SK-N-SH treated with all-trans-retinoic acid at 6 μM for 48 hours (cell line): Measurements from ENCODE around the gene ZFHX2.

Source experiments
- ATAC-seq: fragments of 200-7000 bp; cut with Tn5 transposase; 3 replicates; pipeline ENCODE4 v1.9.1; 2020; ENCODE audit warnings: mild to moderate bottlenecking, moderate library complexity
- ARNTL ChIP-seq: fragments of 450-650 bp; formaldehyde crosslinking; IDR thresholded peaks from 2 replicates; pipeline ENCODE4 v1.5.0; 2020; ENCODE audit warnings: low read depth, mild to moderate bottlenecking, moderate library complexity, borderline replicate concordance
- BACH2 ChIP-seq: fragments of 250-450 bp; sonication (Bioruptor Pico); IDR thresholded peaks from 2 replicates; pipeline ENCODE4 v1.9.0; 2021; ENCODE audit warnings: mild to moderate bottlenecking, borderline replicate concordance
- CSDC2 ChIP-seq: fragments of 250-450 bp; sonication (Bioruptor Pico); IDR thresholded peaks from 2 replicates; pipeline ENCODE4 v1.5.0; 2020; ENCODE audit warnings: mild to moderate bottlenecking, moderate library complexity
- ESRRG ChIP-seq: fragments of 250-450 bp; sonication (Bioruptor Pico); IDR thresholded peaks from 2 replicates; pipeline ENCODE4 v1.6.1; 2021; ENCODE audit warnings: mild to moderate bottlenecking
- ISL1 ChIP-seq: fragments of 250-450 bp; sonication (Bioruptor Pico); IDR thresholded peaks from 2 replicates; pipeline ENCODE4 v2.1.2; 2022; ENCODE audit warnings: mild to moderate bottlenecking, moderate library complexity
- OSR1 ChIP-seq: fragments of 250-450 bp; sonication (Bioruptor Pico); IDR thresholded peaks from 2 replicates; pipeline ENCODE4 v1.8.0; 2022; ENCODE audit warnings: moderate library complexity, mild to moderate bottlenecking, inconsistent platforms
- POU6F1 ChIP-seq: fragments of 250-450 bp; sonication (Bioruptor Pico); IDR thresholded peaks from 2 replicates; pipeline ENCODE4 v1.8.0; 2021; ENCODE audit warnings: low read depth, mild to moderate bottlenecking, moderate library complexity, borderline replicate concordance
- PPARA ChIP-seq: fragments of 250-450 bp; sonication (Bioruptor Pico); IDR thresholded peaks from 2 replicates; pipeline ENCODE4 v1.5.0; 2020; ENCODE audit warnings: mild to moderate bottlenecking, borderline replicate concordance
- SNAI2 ChIP-seq: fragments of 250-450 bp; sonication (Bioruptor Pico); IDR thresholded peaks from 2 replicates; pipeline ENCODE4 v1.5.0; 2020; ENCODE audit warnings: mild to moderate bottlenecking, moderate library complexity
- TOX ChIP-seq: fragments of 250-450 bp; sonication (Bioruptor Pico); IDR thresholded peaks from 2 replicates; pipeline ENCODE4 v1.8.0; 2021; ENCODE audit warnings: mild to moderate bottlenecking, moderate library complexity, borderline replicate concordance
- TSHZ2 ChIP-seq: fragments of 250-450 bp; sonication (Bioruptor Pico); IDR thresholded peaks from 2 replicates; pipeline ENCODE4 v1.5.0; 2020; ENCODE audit warnings: mild to moderate bottlenecking, moderate library complexity
- ZC3H10 ChIP-seq: fragments of 250-450 bp; sonication (Bioruptor Pico); IDR thresholded peaks from 2 replicates; pipeline ENCODE4 v1.5.1; 2021; ENCODE audit warnings: mild to moderate bottlenecking, moderate library complexity
- ZFP3 ChIP-seq: fragments of 250-450 bp; sonication (Bioruptor Pico); IDR thresholded peaks from 2 replicates; pipeline ENCODE4 v1.5.0; 2020; ENCODE audit warnings: mild to moderate bottlenecking, moderate library complexity
- ZFP30 ChIP-seq: fragments of 450-650 bp; formaldehyde crosslinking; IDR thresholded peaks from 2 replicates; pipeline ENCODE4 v1.5.0; 2022; ENCODE audit warnings: mild to moderate bottlenecking, moderate library complexity
- ZNF565 ChIP-seq: fragments of 450-650 bp; formaldehyde crosslinking; conservative IDR thresholded peaks from 2 replicates; pipeline ENCODE4 v1.5.0; 2020; ENCODE audit warnings: low read depth, mild to moderate bottlenecking, moderate library complexity
- ZNF8 ChIP-seq: fragments of 450-650 bp; formaldehyde crosslinking; IDR thresholded peaks from 2 replicates; pipeline ENCODE4 v1.5.0; 2020; ENCODE audit warnings: mild to moderate bottlenecking, moderate library complexity
- TF ChIP-seq, protein P1 (sequence below): fragments of 250-450 bp; sonication (Bioruptor Pico); IDR thresholded peaks from 2 replicates; pipeline ENCODE4 v1.8.0; 2020; ENCODE audit warnings: mild to moderate bottlenecking, moderate library complexity, borderline replicate concordance
- TF ChIP-seq, protein P2 (sequence below): fragments of 250-450 bp; sonication (Bioruptor Pico); IDR thresholded peaks from 2 replicates; pipeline ENCODE4 v1.5.1; 2021; ENCODE audit warnings: mild to moderate bottlenecking, moderate library complexity

Gene ZFHX2

DNA sequence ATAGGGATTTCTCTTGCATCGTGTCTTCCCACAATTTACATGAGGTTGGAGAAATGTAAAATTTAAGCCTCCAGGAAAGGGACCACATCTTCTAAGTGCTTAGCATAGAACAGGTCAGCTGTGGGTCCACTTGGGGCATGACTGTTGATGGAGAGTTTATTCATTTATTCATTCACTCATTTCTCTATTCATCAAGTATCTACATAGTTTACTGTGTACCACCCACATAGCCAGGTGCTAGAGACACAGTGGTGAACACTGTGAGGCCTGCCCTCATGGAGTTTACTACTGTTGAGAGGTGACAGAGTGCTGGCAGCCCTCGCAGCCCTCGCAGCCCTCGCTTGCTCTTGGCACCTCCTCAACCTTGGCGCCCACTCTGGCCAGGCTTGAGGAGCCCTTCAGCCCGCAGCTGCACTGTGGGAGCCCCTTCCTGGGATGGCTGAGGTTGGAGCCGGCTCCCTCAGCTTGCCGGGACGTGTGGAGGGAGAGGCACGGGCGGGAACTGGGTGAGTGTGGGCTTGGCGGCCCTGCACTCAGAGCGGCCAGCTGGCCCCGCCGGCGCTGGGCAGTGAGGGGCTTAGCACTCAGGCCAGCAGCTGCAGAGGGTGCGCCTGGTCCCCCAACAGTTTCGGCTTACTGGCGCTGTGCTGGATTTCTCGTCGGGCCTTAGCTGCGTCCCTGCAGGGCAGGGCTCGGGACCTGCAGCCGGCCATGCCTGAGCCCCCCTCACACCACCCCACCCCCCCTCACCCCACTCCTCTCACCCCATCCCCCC is 28.8 kb upstream of the ZFHX2 start:
- no peak for TF ChIP-seq CSDC2 (CRISPR knock-in tag)
- no peak for TF ChIP-seq ZFP3 (CRISPR knock-in tag)
- TF ChIP-seq TSHZ2 (CRISPR knock-in tag): no peak
- no peak for TF ChIP-seq POU6F1 (CRISPR knock-in tag)
- no peak for TF ChIP-seq ZFP30 (CRISPR knock-in tag)
- TF ChIP-seq, protein P1, sequence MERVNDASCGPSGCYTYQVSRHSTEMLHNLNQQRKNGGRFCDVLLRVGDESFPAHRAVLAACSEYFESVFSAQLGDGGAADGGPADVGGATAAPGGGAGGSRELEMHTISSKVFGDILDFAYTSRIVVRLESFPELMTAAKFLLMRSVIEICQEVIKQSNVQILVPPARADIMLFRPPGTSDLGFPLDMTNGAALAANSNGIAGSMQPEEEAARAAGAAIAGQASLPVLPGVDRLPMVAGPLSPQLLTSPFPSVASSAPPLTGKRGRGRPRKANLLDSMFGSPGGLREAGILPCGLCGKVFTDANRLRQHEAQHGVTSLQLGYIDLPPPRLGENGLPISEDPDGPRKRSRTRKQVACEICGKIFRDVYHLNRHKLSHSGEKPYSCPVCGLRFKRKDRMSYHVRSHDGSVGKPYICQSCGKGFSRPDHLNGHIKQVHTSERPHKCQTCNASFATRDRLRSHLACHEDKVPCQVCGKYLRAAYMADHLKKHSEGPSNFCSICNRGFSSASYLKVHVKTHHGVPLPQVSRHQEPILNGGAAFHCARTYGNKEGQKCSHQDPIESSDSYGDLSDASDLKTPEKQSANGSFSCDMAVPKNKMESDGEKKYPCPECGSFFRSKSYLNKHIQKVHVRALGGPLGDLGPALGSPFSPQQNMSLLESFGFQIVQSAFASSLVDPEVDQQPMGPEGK (CRISPR knock-in tag): no peak
- TF ChIP-seq, protein P2, sequence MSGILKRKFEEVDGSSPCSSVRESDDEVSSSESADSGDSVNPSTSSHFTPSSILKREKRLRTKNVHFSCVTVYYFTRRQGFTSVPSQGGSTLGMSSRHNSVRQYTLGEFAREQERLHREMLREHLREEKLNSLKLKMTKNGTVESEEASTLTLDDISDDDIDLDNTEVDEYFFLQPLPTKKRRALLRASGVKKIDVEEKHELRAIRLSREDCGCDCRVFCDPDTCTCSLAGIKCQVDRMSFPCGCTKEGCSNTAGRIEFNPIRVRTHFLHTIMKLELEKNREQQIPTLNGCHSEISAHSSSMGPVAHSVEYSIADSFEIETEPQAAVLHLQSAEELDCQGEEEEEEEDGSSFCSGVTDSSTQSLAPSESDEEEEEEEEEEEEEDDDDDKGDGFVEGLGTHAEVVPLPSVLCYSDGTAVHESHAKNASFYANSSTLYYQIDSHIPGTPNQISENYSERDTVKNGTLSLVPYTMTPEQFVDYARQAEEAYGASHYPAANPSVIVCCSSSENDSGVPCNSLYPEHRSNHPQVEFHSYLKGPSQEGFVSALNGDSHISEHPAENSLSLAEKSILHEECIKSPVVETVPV: no peak
- no peak for ATAC-seq

DNA sequence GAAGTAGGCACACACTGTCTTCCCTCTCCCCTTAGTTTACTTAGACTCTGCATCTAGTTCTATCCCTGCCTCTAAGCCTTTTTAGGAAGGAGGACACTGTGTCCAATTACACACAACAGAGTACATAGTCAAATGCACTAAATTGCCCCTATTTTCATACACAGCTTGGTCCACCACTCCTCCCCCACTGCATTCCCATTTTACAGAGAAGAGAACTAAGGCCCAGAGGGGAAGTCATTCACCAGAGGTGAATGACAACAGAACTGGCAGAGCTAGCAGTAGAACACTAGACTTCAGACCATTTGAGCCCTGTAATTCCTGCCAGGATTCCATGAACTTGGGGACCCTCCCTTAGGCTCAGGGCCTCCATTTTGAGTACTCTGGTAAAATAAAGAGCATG is 28.2 kb upstream of the ZFHX2 start:
- TF ChIP-seq ISL1 (CRISPR knock-in tag) (no peak), SNAI2 (no peak), BACH2 (CRISPR knock-in tag) (no peak), ZC3H10 (CRISPR knock-in tag) (no peak), ESRRG (CRISPR knock-in tag) (no peak), ZFP3 (CRISPR knock-in tag) (no peak), CSDC2 (CRISPR knock-in tag) (no peak), ARNTL (CRISPR knock-in tag) (no peak), PPARA (CRISPR knock-in tag) (no peak)
- TF ChIP-seq, protein P1 (CRISPR knock-in tag): no peak
- no peak for ATAC-seq

GRCh38 chr14:23579311-23579630 is 27.7 kb upstream of the ZFHX2 start:
- no peak for TF ChIP-seq ISL1 (CRISPR knock-in tag)
- TF ChIP-seq POU6F1 (CRISPR knock-in tag): no peak
- no peak for TF ChIP-seq SNAI2
- TF ChIP-seq ZFP30 (CRISPR knock-in tag): no peak
- TF ChIP-seq ZNF565: no peak
- TF ChIP-seq OSR1: no peak
- TF ChIP-seq TOX (CRISPR knock-in tag): no peak
- TF ChIP-seq BACH2 (CRISPR knock-in tag): no peak
- TF ChIP-seq ZNF8 (CRISPR knock-in tag): no peak
- ATAC-seq: no peak
